ENCODE data around the gene SNRPA. TPM values are rescaled to one million over a fixed set of nuclear protein-coding genes. Genes with fewer than 3 reads are reported as not detected.
A peak's percentile ranks its signal among the peaks of the same experiment; 100 is the strongest.

SNRPA gene
- total and polyA plus RNA-seq, 2 of the 13 experiments (the other 11 are each of a cell fraction or from before 2014, with no cell fraction given): 59.6 to 162 TPM

DNA sequence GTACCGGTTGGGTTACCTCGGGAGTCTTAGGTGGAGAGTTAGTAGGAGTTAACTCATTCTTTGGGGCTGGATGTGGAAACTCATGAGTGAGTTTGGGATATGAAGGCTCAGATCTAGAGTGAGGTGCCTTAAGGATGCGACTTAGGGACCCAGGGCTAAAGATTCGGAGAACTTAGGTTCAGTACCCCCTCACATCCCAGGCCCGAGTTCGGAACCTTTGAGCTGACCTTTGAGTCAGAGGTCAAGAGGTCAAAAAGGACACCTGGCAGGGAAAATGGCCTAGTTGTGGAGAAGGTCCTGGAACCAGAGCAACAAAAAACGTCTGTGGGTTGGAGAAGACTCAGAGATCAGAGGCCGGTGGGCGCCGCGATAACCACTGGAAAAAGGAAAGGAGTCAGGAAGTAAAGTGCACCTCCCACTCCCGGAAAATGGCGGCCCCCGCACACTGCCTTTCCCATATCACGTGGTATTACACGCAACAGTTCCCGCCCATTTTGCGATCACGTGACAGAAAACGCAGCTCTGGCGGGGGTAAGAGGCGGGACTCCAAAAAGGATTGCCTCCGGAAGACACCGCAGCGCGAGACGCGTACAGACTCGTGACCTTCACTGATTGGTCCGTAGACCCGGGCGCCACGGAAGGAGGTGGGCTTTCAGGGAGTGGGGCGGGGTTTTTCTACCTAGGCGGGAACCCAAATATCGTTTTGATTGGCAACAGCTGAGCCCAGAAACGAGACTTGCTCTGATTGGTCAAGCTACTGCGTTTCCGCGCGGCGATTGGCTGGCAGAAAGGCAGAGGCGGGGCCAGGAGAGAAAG lies 737 bp upstream of the SNRPA start, which contains the start of gene ACTMAP (continued):
- TF ChIP-seq, protein P1, sequence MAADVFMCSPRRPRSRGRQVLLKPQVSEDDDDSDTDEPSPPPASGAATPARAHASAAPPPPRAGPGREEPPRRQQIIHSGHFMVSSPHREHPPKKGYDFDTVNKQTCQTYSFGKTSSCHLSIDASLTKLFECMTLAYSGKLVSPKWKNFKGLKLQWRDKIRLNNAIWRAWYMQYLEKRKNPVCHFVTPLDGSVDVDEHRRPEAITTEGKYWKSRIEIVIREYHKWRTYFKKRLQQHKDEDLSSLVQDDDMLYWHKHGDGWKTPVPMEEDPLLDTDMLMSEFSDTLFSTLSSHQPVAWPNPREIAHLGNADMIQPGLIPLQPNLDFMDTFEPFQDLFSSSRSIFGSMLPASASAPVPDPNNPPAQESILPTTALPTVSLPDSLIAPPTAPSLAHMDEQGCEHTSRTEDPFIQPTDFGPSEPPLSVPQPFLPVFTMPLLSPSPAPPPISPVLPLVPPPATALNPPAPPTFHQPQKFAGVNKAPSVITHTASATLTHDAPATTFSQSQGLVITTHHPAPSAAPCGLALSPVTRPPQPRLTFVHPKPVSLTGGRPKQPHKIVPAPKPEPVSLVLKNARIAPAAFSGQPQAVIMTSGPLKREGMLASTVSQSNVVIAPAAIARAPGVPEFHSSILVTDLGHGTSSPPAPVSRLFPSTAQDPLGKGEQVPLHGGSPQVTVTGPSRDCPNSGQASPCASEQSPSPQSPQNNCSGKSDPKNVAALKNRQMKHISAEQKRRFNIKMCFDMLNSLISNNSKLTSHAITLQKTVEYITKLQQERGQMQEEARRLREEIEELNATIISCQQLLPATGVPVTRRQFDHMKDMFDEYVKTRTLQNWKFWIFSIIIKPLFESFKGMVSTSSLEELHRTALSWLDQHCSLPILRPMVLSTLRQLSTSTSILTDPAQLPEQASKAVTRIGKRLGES (CRISPR knock-in tag; IDR thresholded peaks at IDR 0.05; ENCODE audit: borderline replicate concordance): no peak
- TF ChIP-seq ZFP37 (CRISPR knock-in tag; IDR thresholded peaks at IDR 0.05; ENCODE audit: borderline replicate concordance): no peak
- no peak for TF ChIP-seq SIN3B (IDR thresholded peaks at IDR 0.05; ENCODE audit: low read length)
- TF ChIP-seq KLF16 (CRISPR knock-in tag; IDR thresholded peaks at IDR 0.05): 0 out of 4 replicates have a peak, but pooled peaks of 1 of the 2 experiments have one; percentile 29
- TF ChIP-seq, protein P2, sequence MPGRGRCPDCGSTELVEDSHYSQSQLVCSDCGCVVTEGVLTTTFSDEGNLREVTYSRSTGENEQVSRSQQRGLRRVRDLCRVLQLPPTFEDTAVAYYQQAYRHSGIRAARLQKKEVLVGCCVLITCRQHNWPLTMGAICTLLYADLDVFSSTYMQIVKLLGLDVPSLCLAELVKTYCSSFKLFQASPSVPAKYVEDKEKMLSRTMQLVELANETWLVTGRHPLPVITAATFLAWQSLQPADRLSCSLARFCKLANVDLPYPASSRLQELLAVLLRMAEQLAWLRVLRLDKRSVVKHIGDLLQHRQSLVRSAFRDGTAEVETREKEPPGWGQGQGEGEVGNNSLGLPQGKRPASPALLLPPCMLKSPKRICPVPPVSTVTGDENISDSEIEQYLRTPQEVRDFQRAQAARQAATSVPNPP (CRISPR knock-in tag; IDR thresholded peaks at IDR 0.05): no peak
- TF ChIP-seq, protein P3, sequence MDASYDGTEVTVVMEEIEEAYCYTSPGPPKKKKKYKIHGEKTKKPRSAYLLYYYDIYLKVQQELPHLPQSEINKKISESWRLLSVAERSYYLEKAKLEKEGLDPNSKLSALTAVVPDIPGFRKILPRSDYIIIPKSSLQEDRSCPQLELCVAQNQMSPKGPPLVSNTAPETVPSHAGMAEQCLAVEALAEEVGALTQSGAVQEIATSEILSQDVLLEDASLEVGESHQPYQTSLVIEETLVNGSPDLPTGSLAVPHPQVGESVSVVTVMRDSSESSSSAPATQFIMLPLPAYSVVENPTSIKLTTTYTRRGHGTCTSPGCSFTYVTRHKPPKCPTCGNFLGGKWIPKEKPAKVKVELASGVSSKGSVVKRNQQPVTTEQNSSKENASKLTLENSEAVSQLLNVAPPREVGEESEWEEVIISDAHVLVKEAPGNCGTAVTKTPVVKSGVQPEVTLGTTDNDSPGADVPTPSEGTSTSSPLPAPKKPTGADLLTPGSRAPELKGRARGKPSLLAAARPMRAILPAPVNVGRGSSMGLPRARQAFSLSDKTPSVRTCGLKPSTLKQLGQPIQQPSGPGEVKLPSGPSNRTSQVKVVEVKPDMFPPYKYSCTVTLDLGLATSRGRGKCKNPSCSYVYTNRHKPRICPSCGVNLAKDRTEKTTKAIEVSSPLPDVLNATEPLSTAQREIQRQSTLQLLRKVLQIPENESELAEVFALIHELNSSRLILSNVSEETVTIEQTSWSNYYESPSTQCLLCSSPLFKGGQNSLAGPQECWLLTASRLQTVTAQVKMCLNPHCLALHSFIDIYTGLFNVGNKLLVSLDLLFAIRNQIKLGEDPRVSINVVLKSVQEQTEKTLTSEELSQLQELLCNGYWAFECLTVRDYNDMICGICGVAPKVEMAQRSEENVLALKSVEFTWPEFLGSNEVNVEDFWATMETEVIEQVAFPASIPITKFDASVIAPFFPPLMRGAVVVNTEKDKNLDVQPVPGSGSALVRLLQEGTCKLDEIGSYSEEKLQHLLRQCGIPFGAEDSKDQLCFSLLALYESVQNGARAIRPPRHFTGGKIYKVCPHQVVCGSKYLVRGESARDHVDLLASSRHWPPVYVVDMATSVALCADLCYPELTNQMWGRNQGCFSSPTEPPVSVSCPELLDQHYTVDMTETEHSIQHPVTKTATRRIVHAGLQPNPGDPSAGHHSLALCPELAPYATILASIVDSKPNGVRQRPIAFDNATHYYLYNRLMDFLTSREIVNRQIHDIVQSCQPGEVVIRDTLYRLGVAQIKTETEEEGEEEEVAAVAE (CRISPR knock-in tag; IDR thresholded peaks at IDR 0.05; ENCODE audit: borderline replicate concordance): peak; percentile 61; the same call in 1 of the 2 replicates
- TF ChIP-seq ZNF589 (CRISPR knock-in tag; conservative IDR thresholded peaks at IDR 0.05): no peak
- no peak for TF ChIP-seq TSC22D2 (CRISPR knock-in tag; IDR thresholded peaks at IDR 0.05; ENCODE audit: borderline replicate concordance)
- TF ChIP-seq, protein P4, sequence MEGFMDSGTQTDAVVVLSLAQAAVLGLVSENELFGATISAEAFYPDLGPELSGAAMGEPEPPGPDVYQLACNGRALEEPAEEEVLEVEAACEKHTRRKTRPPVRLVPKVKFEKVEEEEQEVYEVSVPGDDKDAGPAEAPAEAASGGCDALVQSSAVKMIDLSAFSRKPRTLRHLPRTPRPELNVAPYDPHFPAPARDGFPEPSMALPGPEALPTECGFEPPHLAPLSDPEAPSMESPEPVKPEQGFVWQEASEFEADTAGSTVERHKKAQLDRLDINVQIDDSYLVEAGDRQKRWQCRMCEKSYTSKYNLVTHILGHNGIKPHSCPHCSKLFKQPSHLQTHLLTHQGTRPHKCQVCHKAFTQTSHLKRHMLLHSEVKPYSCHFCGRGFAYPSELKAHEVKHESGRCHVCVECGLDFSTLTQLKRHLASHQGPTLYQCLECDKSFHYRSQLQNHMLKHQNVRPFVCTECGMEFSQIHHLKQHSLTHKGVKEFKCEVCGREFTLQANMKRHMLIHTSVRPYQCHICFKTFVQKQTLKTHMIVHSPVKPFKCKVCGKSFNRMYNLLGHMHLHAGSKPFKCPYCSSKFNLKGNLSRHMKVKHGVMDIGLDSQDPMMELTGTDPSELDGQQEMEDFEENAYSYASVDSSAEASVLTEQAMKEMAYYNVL (CRISPR knock-in tag; IDR thresholded peaks at IDR 0.05; ENCODE audit: borderline replicate concordance): no peak
- no peak for TF ChIP-seq RARG (CRISPR knock-in tag; IDR thresholded peaks at IDR 0.05; ENCODE audit: low read depth)
- peak; percentile 92 for TF ChIP-seq NR2C2 (CRISPR knock-in tag; IDR thresholded peaks at IDR 0.05; ENCODE audit: borderline replicate concordance)
- TF ChIP-seq ZSCAN30 (CRISPR knock-in tag; IDR thresholded peaks at IDR 0.05): no peak
- TF ChIP-seq, protein P5, sequence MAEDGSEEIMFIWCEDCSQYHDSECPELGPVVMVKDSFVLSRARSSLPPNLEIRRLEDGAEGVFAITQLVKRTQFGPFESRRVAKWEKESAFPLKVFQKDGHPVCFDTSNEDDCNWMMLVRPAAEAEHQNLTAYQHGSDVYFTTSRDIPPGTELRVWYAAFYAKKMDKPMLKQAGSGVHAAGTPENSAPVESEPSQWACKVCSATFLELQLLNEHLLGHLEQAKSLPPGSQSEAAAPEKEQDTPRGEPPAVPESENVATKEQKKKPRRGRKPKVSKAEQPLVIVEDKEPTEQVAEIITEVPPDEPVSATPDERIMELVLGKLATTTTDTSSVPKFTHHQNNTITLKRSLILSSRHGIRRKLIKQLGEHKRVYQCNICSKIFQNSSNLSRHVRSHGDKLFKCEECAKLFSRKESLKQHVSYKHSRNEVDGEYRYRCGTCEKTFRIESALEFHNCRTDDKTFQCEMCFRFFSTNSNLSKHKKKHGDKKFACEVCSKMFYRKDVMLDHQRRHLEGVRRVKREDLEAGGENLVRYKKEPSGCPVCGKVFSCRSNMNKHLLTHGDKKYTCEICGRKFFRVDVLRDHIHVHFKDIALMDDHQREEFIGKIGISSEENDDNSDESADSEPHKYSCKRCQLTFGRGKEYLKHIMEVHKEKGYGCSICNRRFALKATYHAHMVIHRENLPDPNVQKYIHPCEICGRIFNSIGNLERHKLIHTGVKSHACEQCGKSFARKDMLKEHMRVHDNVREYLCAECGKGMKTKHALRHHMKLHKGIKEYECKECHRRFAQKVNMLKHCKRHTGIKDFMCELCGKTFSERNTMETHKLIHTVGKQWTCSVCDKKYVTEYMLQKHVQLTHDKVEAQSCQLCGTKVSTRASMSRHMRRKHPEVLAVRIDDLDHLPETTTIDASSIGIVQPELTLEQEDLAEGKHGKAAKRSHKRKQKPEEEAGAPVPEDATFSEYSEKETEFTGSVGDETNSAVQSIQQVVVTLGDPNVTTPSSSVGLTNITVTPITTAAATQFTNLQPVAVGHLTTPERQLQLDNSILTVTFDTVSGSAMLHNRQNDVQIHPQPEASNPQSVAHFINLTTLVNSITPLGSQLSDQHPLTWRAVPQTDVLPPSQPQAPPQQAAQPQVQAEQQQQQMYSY (CRISPR knock-in tag; IDR thresholded peaks at IDR 0.05): no peak

All from HepG2 (cell line).